PC-3 (cell line): ENCODE results near the gene PSME2. TPM values are rescaled to one million over a fixed set of nuclear protein-coding genes. Genes with fewer than 3 reads are reported as not detected.

Experiments used
- ATAC-seq: fragments of 200-7000 bp; cut with Tn5 transposase; 2 replicates; pipeline ENCODE4 v1.9.1; 2020; ENCODE audit warnings: mild to moderate bottlenecking, moderate library complexity
- BruUV-seq: library from RNA; stranded (reverse); fragments of 400-500 nt; replicated peaks from 2 replicates; lab custom pipeline; 2021; lab: Mats Ljungman, UMichigan
- CTCF ChIA-PET: fragments of 300-600 bp; sonication (Branson Sonifier 250); formaldehyde crosslinking; loops from one replicate; lab custom pipeline; 2022; ENCODE audit warnings: antibody characterized with exemption; lab: Charles Lee
- POLR2A ChIA-PET: fragments of 300-600 bp; sonication (Branson Sonifier 250); formaldehyde crosslinking; loops from one replicate; lab custom pipeline; 2022; ENCODE audit warnings: antibody characterized with exemption; ENCODE audit not compliant: unreplicated experiment; lab: Charles Lee
- DNase-seq: peaks from one replicate; pipeline ENCODE4 v3.0.0-alpha.2; 2015
- H2AFZ ChIP-seq: fragments of 300-600 bp; sonication (generic); 2 replicates; pipeline ENCODE4 v1.6.0; 2016; ENCODE audit warnings: antibody characterized with exemption, low read length
- H3F3A ChIP-seq: fragments of 300-600 bp; sonication (generic); one replicate; pipeline ENCODE4 v1.6.0; 2017; ENCODE audit warnings: antibody characterized with exemption, low read length, control low read depth, mild to moderate bottlenecking; ENCODE audit not compliant: unreplicated experiment
- H3K27ac ChIP-seq: fragments of 300-600 bp; sonication (generic); 2 replicates; pipeline ENCODE4 v1.5.1; 2016; ENCODE audit warnings: mild to moderate bottlenecking, low read length
- H3K27me3 ChIP-seq: fragments of 300-600 bp; sonication (generic); 2 replicates; pipeline ENCODE4 v1.6.1; 2016; ENCODE audit warnings: low read length, mixed read lengths
- H3K36me3 ChIP-seq: fragments of 300-600 bp; sonication (generic); 2 replicates; pipeline ENCODE4 v1.6.1; 2016; ENCODE audit warnings: low read depth, mixed run types, low read length, mixed read lengths
- H3K4me1 ChIP-seq: fragments of 300-600 bp; sonication (generic); 2 replicates; pipeline ENCODE4 v1.5.1; 2016; ENCODE audit warnings: low read length; ENCODE audit not compliant: insufficient read depth
- H3K4me2 ChIP-seq: fragments of 300-600 bp; sonication (generic); 2 replicates; pipeline ENCODE4 v1.6.0; 2016; ENCODE audit warnings: low read length
- H3K4me3 ChIP-seq: fragments of 300-600 bp; sonication (generic); 2 replicates; pipeline ENCODE4 v1.5.1; 2016; ENCODE audit warnings: mild to moderate bottlenecking, low read length, mixed read lengths
- H3K79me2 ChIP-seq: fragments of 300-600 bp; sonication (generic); 2 replicates; pipeline ENCODE4 v1.6.1; 2017; ENCODE audit warnings: low read length, mixed read lengths
- H3K9ac ChIP-seq: fragments of 300-600 bp; sonication (generic); 2 replicates; pipeline ENCODE4 v1.6.0; 2016; ENCODE audit warnings: mild to moderate bottlenecking, low read length
- H3K9me2 ChIP-seq: fragments of 300-600 bp; sonication (generic); replicated peaks from 2 replicates; pipeline ENCODE4 v1.6.1; 2016; ENCODE audit warnings: mixed run types, low read length, mixed read lengths
- H3K9me3 ChIP-seq: fragments of 300-600 bp; sonication (generic); 2 replicates; pipeline ENCODE4 v1.6.1; 2016; ENCODE audit warnings: low read length, mixed read lengths
- H4K20me1 ChIP-seq: fragments of 300-600 bp; sonication (generic); 2 replicates; pipeline ENCODE4 v1.6.1; 2016; ENCODE audit warnings: low read length, mixed read lengths
- CTCF ChIP-seq: fragments of 300-600 bp; sonication (generic); conservative IDR thresholded peaks from 2 replicates; pipeline ENCODE4 v1.5.1; 2017; ENCODE audit warnings: antibody characterized with exemption, low read depth, mild to moderate bottlenecking, low read length
- EZH2 ChIP-seq: fragments of 300-600 bp; sonication (generic); IDR thresholded peaks from one replicate; pipeline ENCODE4 v1.6.1; 2017; ENCODE audit warnings: antibody characterized with exemption, mild to moderate bottlenecking, low read length; ENCODE audit not compliant: unreplicated experiment
- EZH2phosphoT487 ChIP-seq: fragments of 300-600 bp; sonication (generic); IDR thresholded peaks from 2 replicates; pipeline ENCODE4 v1.6.1; 2018; ENCODE audit warnings: mild to moderate bottlenecking, antibody characterized with exemption, low read length, borderline replicate concordance
- intact Hi-C: fragments of 100-400 bp; cut with micrococcal nuclease; formaldehyde crosslinking; loops from 2 replicates; pipeline ENCODE4 v1.9.0; 2023
- total RNA-seq: library from RNA; depleted of rRNA; stranded (reverse); fragments of >200 nt; gene quantifications from 2 replicates; pipeline ENCODE4 v1.2.3, GENCODE V29; 2014

PSME2 gene
- total RNA-seq, 1 experiment from 2014 or later: 297 TPM

GRCh38 chr14:24182110-24182882 lies 35.9 kb upstream of the PSME2 start:
- Histone ChIP-seq H3K4me3 (no peak overlapping the region), H2AFZ (no peak overlapping the region), H3K9me3 (no peaks in the 10 kb centered on the region), H4K20me1 (no peaks in the 10 kb centered on the region), H3K27me3 (no peaks in the 10 kb centered on the region), H3K4me1 (peaks cover under 1% of the 10 kb centered on the region), H3K9ac (no peak overlapping the region), H3K4me2 (no peak overlapping the region), H3K36me3 (peaks cover 43% of the 10 kb centered on the region; the same call in 1 of the 2 replicates), H3K9me2 (no peaks in the 10 kb centered on the region), H3K79me2 (peaks cover 12% of the 10 kb centered on the region), H3K27ac (no peak overlapping the region), H3F3A (no peaks in the 10 kb centered on the region)
- BruUV-seq: no TSS peak
- ChIA-PET POLR2A (no interaction called here), CTCF (no interaction called here)
- TF ChIP-seq EZH2 (no peak), EZH2phosphoT487 (no peak), CTCF (no peak)
- DNase-seq: no peak
- intact Hi-C loops: no loop called here
- ATAC-seq: no peak

- TF ChIP-seq EZH2: no peak
- no peak for TF ChIP-seq EZH2phosphoT487
- no peak for TF ChIP-seq CTCF
- Histone ChIP-seq H3K4me1 (no peaks in the 10 kb centered on the region), H3K27ac (no peak overlapping the region), H3K4me2 (no peak overlapping the region), H3K9ac (no peak overlapping the region), H3K4me3 (no peak overlapping the region), H3K9me2 (no peaks in the 10 kb centered on the region), H3K9me3 (no peaks in the 10 kb centered on the region), H3F3A (no peaks in the 10 kb centered on the region), H3K27me3 (no peaks in the 10 kb centered on the region), H3K79me2 (peaks cover 4% of the 10 kb centered on the region), H4K20me1 (no peaks in the 10 kb centered on the region), H2AFZ (no peak overlapping the region), H3K36me3 (peaks cover 37% of the 10 kb centered on the region; the same call in 1 of the 2 replicates)
- POLR2A ChIA-PET: no interaction called here
- CTCF ChIA-PET: no interaction called here
- no TSS peak for BruUV-seq
- DNase-seq (no peak), ATAC-seq (no peak)
- intact Hi-C loops: no loop called here
Observed at GRCh38 chr14:24181371-24182077, 35.1 kb upstream of the PSME2 start.
